Liver (tissue), 9 donors: Measurements from ENCODE around the gene URI1. TPM values are rescaled to one million over a fixed set of nuclear protein-coding genes. Genes with fewer than 3 reads are reported as not detected.

Source experiments
- DNase-seq: peaks from one replicate; pipeline ENCODE4 v3.0.0-alpha.2; 2017; ENCODE audit warnings: low spot score
- H3K27ac ChIP-seq, 2 donors: one replicate each; pipeline ENCODE4 v1.7.0; 2013; ENCODE audit warnings: inconsistent platforms in 2 of 2, low read length in 2 of 2, control low read depth in 1 of 2, low read depth in 1 of 2, mild to moderate bottlenecking in 1 of 2
- H3K27me3 ChIP-seq, 4 donors: one replicate each; pipeline versions ENCODE4 v1.6.1 to v1.7.0; 2013; ENCODE audit warnings: low read length in 3 of 4, inconsistent platforms in 1 of 4, mild to moderate bottlenecking in 1 of 4, moderate library complexity in 1 of 4; ENCODE audit not compliant: control insufficient read depth in 4 of 4, insufficient read depth in 4 of 4
- H3K36me3 ChIP-seq, 4 donors: one replicate each; pipeline versions ENCODE4 v1.6.1 to v1.7.0; 2013; ENCODE audit warnings: low read length in 3 of 4, mild to moderate bottlenecking in 3 of 4, low read depth in 1 of 4, moderate library complexity in 1 of 4; ENCODE audit not compliant: control insufficient read depth in 4 of 4, insufficient read depth in 3 of 4
- H3K4me1 ChIP-seq, 4 donors: one replicate each; pipeline versions ENCODE4 v1.6.1 to v1.7.0; 2013; ENCODE audit warnings: low read length in 3 of 4, mild to moderate bottlenecking in 3 of 4, moderate library complexity in 1 of 4; ENCODE audit not compliant: control insufficient read depth in 4 of 4, insufficient read depth in 4 of 4
- H3K4me3 ChIP-seq, 3 donors: one replicate each; pipeline versions ENCODE4 v1.6.1 to v1.7.0; 2013; ENCODE audit warnings: low read length in 3 of 3, control low read depth in 1 of 3, low read depth in 1 of 3, mild to moderate bottlenecking in 1 of 3
- H3K9ac ChIP-seq, 2 donors: one replicate each; pipeline ENCODE4 v1.7.0; 2013; ENCODE audit warnings: low read length in 2 of 2, mild to moderate bottlenecking in 2 of 2, moderate library complexity in 2 of 2, control low read depth in 1 of 2, low read depth in 1 of 2
- H3K9me3 ChIP-seq, 4 donors: one replicate each; pipeline versions ENCODE4 v1.6.1 to v1.7.0; 2013; ENCODE audit warnings: low read length in 3 of 4; ENCODE audit not compliant: control insufficient read depth in 4 of 4
- EGR1 ChIP-seq, 2 donors: IDR thresholded peaks; 2 replicates each; pipeline ENCODE4 v1.6.1; 2016 to 2018; ENCODE audit warnings: antibody characterized with exemption in 2 of 2, low read depth in 2 of 2
- FOXA1 ChIP-seq: IDR thresholded peaks from 2 replicates; pipeline ENCODE4 v1.6.1; 2016; ENCODE audit warnings: antibody characterized with exemption
- FOXA2 ChIP-seq: IDR thresholded peaks from 2 replicates; pipeline ENCODE4 v1.6.1; 2016; ENCODE audit warnings: antibody characterized with exemption
- GABPA ChIP-seq, 2 donors: IDR thresholded peaks in 1 of 2; conservative IDR thresholded peaks in 1 of 2; 2 replicates each; pipeline ENCODE4 v1.6.1; 2016; ENCODE audit warnings: antibody characterized with exemption in 2 of 2, mild to moderate bottlenecking in 1 of 2, moderate library complexity in 1 of 2
- HNF4A ChIP-seq, 2 donors: conservative IDR thresholded peaks; 2 replicates each; pipeline ENCODE4 v1.6.1; 2016; ENCODE audit warnings: antibody characterized with exemption in 2 of 2, mild to moderate bottlenecking in 2 of 2
- JUND ChIP-seq, 2 donors: IDR thresholded peaks; 2 replicates each; pipeline ENCODE4 v1.6.1; 2016; ENCODE audit warnings: antibody characterized with exemption in 2 of 2
- NR2F2 ChIP-seq: IDR thresholded peaks from 2 replicates; pipeline ENCODE4 v1.6.1; 2016; ENCODE audit warnings: antibody characterized with exemption
- RAD21 ChIP-seq, 2 donors: IDR thresholded peaks; 2 replicates each; pipeline ENCODE4 v1.6.1; 2016; ENCODE audit warnings: antibody characterized with exemption in 2 of 2, mild to moderate bottlenecking in 2 of 2
- RXRA ChIP-seq, 2 donors: IDR thresholded peaks; 2 replicates each; pipeline ENCODE4 v1.6.1; 2017 to 2018; ENCODE audit warnings: antibody characterized with exemption in 2 of 2, mild to moderate bottlenecking in 1 of 2
- SP1 ChIP-seq: IDR thresholded peaks from 2 replicates; pipeline ENCODE4 v1.6.1; 2018; ENCODE audit warnings: antibody characterized with exemption, mild to moderate bottlenecking
- YY1 ChIP-seq: IDR thresholded peaks from 2 replicates; pipeline ENCODE4 v1.6.1; 2016; ENCODE audit warnings: antibody characterized with exemption, mild to moderate bottlenecking
- WGBS: extraction: QIAGEN DNeasy Blood & Tissue Kit; methylation state at CpG from one replicate; pipeline ENCODE4 v1.1.7; 2013; 5-methylcytosine and 5-hydroxymethylcytosine counted together
- polyA plus RNA-seq, 2 donors: library from polyadenylated mRNA; stranded (reverse) in 1 of 2; unstranded in 1 of 2; fragments of 200-250 nt in 1 of 2; fragments of >200 nt in 1 of 2; fragmentation: Nextera tagmentation in 1 of 2; extraction: Ambion mirVana in 1 of 2; gene quantifications; one replicate each; pipeline versions ENCODE4 v1.2.1 to v1.2.3, GENCODE V29; 2013 to 2015
- total RNA-seq, 2 donors: library from RNA; depleted of rRNA; stranded (reverse); fragments of >200 nt; gene quantifications; one replicate each; pipeline ENCODE4 v1.2.3, GENCODE V29; 2014
- TF ChIP-seq, protein P1 (sequence below): IDR thresholded peaks from 2 replicates; pipeline ENCODE4 v1.6.1; 2016; ENCODE audit warnings: antibody characterized with exemption, mild to moderate bottlenecking
- TF ChIP-seq, protein P2 (sequence below): fragments of 150-350 bp; IDR thresholded peaks from 2 replicates; pipeline ENCODE4 v1.5.1; 2017; ENCODE audit warnings: improper control_type of control experiment, low read depth, low read length; ENCODE audit not compliant: missing input control
- TF ChIP-seq, protein P3 (sequence below): IDR thresholded peaks from 2 replicates; pipeline ENCODE4 v1.6.1; 2016; ENCODE audit warnings: antibody characterized with exemption
- donor health status: healthy.
- donor health status: healthy.
- donor health status: healthy.
- donor health status: healthy.
- donor health status: healthy.

Gene URI1
- total and polyA plus RNA-seq, 4 donors: 12.2 to 29.5 (median 15.7) TPM

DNA sequence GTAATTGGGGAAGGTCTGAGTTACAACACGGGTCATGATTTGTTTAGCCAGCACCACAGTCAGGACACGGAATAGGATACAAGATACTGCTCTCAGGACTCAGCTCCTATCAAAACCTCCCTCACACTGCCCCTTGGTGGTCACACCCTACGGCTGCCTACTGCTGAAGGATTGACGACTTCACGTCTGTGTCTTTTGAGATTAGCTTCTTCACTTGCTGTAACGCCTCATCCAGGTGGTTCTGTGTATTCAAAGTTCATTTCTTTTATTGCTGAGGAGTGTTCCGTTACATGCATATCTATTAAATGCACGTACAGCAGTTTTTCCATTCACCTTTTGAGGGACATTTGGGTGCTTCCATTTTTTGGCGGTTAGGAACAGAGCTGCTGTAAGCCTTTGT, 46.3 kb downstream of the URI1 start:
- no peak for DNase-seq
- Histone ChIP-seq H3K4me1 (peaks cover 0 to 2% (median 0%) of the 10 kb centered on the region in 4 donors), H3K9ac (no peak overlapping the region), H3K27ac (no peak overlapping the region), H3K9me3 (no peaks in the 10 kb centered on the region), H3K36me3 (peaks cover 0 to 8% (median 2%) of the 10 kb centered on the region in 4 donors), H3K4me3 (no peak overlapping the region), H3K27me3 (no peaks in the 10 kb centered on the region)
- WGBS: 89% methylated on average over 9 of the region's 9 CpGs
- TF ChIP-seq GABPA (IDR thresholded peaks at IDR 0.05 in 1 of 2, conservative IDR thresholded peaks at IDR 0.05 in 1 of 2) (no peak), RAD21 (IDR thresholded peaks at IDR 0.05) (no peak), EGR1 (IDR thresholded peaks at IDR 0.05; ENCODE audit: low read depth in 2 of 2) (no peak), YY1 (no peak), FOXA2 (no peak), HNF4A (conservative IDR thresholded peaks at IDR 0.05) (no peak), FOXA1 (no peak), NR2F2 (no peak), JUND (IDR thresholded peaks at IDR 0.05) (no peak), SP1 (no peak), RXRA (IDR thresholded peaks at IDR 0.05) (no peak)
- TF ChIP-seq, protein P1, sequence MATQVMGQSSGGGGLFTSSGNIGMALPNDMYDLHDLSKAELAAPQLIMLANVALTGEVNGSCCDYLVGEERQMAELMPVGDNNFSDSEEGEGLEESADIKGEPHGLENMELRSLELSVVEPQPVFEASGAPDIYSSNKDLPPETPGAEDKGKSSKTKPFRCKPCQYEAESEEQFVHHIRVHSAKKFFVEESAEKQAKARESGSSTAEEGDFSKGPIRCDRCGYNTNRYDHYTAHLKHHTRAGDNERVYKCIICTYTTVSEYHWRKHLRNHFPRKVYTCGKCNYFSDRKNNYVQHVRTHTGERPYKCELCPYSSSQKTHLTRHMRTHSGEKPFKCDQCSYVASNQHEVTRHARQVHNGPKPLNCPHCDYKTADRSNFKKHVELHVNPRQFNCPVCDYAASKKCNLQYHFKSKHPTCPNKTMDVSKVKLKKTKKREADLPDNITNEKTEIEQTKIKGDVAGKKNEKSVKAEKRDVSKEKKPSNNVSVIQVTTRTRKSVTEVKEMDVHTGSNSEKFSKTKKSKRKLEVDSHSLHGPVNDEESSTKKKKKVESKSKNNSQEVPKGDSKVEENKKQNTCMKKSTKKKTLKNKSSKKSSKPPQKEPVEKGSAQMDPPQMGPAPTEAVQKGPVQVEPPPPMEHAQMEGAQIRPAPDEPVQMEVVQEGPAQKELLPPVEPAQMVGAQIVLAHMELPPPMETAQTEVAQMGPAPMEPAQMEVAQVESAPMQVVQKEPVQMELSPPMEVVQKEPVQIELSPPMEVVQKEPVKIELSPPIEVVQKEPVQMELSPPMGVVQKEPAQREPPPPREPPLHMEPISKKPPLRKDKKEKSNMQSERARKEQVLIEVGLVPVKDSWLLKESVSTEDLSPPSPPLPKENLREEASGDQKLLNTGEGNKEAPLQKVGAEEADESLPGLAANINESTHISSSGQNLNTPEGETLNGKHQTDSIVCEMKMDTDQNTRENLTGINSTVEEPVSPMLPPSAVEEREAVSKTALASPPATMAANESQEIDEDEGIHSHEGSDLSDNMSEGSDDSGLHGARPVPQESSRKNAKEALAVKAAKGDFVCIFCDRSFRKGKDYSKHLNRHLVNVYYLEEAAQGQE: no peak
- TF ChIP-seq, protein P2, sequence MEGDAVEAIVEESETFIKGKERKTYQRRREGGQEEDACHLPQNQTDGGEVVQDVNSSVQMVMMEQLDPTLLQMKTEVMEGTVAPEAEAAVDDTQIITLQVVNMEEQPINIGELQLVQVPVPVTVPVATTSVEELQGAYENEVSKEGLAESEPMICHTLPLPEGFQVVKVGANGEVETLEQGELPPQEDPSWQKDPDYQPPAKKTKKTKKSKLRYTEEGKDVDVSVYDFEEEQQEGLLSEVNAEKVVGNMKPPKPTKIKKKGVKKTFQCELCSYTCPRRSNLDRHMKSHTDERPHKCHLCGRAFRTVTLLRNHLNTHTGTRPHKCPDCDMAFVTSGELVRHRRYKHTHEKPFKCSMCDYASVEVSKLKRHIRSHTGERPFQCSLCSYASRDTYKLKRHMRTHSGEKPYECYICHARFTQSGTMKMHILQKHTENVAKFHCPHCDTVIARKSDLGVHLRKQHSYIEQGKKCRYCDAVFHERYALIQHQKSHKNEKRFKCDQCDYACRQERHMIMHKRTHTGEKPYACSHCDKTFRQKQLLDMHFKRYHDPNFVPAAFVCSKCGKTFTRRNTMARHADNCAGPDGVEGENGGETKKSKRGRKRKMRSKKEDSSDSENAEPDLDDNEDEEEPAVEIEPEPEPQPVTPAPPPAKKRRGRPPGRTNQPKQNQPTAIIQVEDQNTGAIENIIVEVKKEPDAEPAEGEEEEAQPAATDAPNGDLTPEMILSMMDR: no peak
- TF ChIP-seq, protein P3, sequence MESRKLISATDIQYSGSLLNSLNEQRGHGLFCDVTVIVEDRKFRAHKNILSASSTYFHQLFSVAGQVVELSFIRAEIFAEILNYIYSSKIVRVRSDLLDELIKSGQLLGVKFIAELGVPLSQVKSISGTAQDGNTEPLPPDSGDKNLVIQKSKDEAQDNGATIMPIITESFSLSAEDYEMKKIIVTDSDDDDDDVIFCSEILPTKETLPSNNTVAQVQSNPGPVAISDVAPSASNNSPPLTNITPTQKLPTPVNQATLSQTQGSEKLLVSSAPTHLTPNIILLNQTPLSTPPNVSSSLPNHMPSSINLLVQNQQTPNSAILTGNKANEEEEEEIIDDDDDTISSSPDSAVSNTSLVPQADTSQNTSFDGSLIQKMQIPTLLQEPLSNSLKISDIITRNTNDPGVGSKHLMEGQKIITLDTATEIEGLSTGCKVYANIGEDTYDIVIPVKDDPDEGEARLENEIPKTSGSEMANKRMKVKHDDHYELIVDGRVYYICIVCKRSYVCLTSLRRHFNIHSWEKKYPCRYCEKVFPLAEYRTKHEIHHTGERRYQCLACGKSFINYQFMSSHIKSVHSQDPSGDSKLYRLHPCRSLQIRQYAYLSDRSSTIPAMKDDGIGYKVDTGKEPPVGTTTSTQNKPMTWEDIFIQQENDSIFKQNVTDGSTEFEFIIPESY: no peak

DNA sequence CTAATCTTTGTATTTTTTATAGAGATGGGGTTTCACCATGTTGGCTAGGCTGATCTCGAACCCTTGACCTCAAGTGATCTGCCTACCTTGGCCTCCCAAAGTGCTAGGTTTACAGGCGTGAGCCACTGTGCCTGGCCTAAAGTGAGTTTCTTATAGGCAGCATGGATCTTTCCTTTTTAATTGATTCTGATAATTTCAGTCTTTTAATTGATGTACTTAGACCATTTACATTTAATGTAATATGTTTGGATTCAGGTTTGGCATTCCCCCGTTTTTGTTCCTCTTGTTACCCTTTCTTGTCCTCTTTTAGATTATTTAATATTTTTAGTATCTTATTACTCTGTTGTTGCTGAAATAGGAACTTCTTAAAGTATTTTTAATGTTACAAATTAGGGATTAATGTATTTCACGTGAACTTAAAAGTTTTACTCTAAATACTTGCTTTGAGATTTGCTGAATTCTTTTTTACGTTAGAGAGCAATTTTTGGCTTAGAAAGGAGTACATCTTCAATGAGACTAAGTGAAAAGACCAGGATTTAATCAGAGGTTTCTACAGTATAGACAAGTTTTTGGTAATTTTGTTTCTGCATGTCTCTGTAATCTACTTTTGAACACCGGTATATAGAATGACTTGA, 50.3 kb downstream of the URI1 start:
- 98% methylated on average over 6 of the region's 6 CpGs for WGBS
- Histone ChIP-seq H3K9me3 (peaks cover 0 to 2% (median 0%) of the 10 kb centered on the region in 4 donors), H3K4me3 (no peak overlapping the region), H3K36me3 (peaks cover 2 to 6% (median 2%) of the 10 kb centered on the region in 4 donors), H3K4me1 (no peaks in the 10 kb centered on the region), H3K27me3 (no peaks in the 10 kb centered on the region), H3K27ac (no peak overlapping the region), H3K9ac (no peak overlapping the region)
- no peak for DNase-seq
- TF ChIP-seq, protein P2: no peak
